NCI-H82 (cell line): ENCODE data around the gene ADAMTS2.

Source experiments
- DNase-seq: peaks from one replicate; lab custom pipeline; 2025; lab: John Stamatoyannopoulos, UW

The ADAMTS2 gene

GRCh38 chr5:179232091-179232735 is 113.0 kb downstream of the ADAMTS2 start:
- DNase-seq = no peak

GRCh38 chr5:179231309-179231708 is 114.0 kb downstream of the ADAMTS2 start:
- no peak for DNase-seq

- DNase-seq = peak; percentile 65
Measured at GRCh38 chr5:179230061-179230461, 115.2 kb downstream of the ADAMTS2 start.

- peak; percentile 56 for DNase-seq
Measured at GRCh38 chr5:179229331-179229831, 115.9 kb downstream of the ADAMTS2 start.

- peak; percentile 39 for DNase-seq
Measured at GRCh38 chr5:179228341-179229121, 116.7 kb downstream of the ADAMTS2 start.

GRCh38 chr5:179227580-179228311 is 117.5 kb downstream of the ADAMTS2 start:
- no peak for DNase-seq

- DNase-seq = no peak
Measured at GRCh38 chr5:179227229-179227579, 118.1 kb downstream of the ADAMTS2 start.

GRCh38 chr5:179226696-179227095 is 118.6 kb downstream of the ADAMTS2 start:
- no peak for DNase-seq

- DNase-seq = no peak
Measured at GRCh38 chr5:179225387-179225786, 119.9 kb downstream of the ADAMTS2 start.

- no peak for DNase-seq
Measured at GRCh38 chr5:179224741-179225140, 120.5 kb downstream of the ADAMTS2 start.

- DNase-seq = no peak
Measured at GRCh38 chr5:179223961-179224360, 121.3 kb downstream of the ADAMTS2 start.

GRCh38 chr5:179223528-179223927 is 121.7 kb downstream of the ADAMTS2 start:
- DNase-seq = no peak

GRCh38 chr5:179222246-179223017 is 122.8 kb downstream of the ADAMTS2 start:
- no peak for DNase-seq

- DNase-seq = no peak
Measured at GRCh38 chr5:179221877-179222220, 123.4 kb downstream of the ADAMTS2 start.

- no peak for DNase-seq
Measured at GRCh38 chr5:179221196-179221876, 123.9 kb downstream of the ADAMTS2 start.

GRCh38 chr5:179220716-179221115 is 124.5 kb downstream of the ADAMTS2 start:
- no peak for DNase-seq

GRCh38 chr5:179219661-179220620 is 125.3 kb downstream of the ADAMTS2 start:
- no peak for DNase-seq

- no peak for DNase-seq
Measured at GRCh38 chr5:179218943-179219330, 126.3 kb downstream of the ADAMTS2 start.

- no peak for DNase-seq
Measured at GRCh38 chr5:179217956-179218942, 127.0 kb downstream of the ADAMTS2 start.
